ENCODE results near the gene DLK1. TPM values are rescaled to one million over a fixed set of nuclear protein-coding genes. Genes with fewer than 3 reads are reported as not detected.

Gene DLK1
- total RNA-seq, 1 experiment from 2014 or later = 0.69 TPM

GRCh38 chr14:100682749-100683148 lies 43.9 kb upstream of the DLK1 start:
- Histone ChIP-seq H3K9me3 (ENCODE audit: control insufficient read depth, insufficient read depth, low read depth, low read length) (no peaks in the 10 kb centered on the region), H3K4me3 (ENCODE audit: low read depth in 2 of 2, low read length in 2 of 2) (no peak overlapping the region), H3K27me3 (ENCODE audit: control insufficient read depth, insufficient read depth, low read length) (no peaks in the 10 kb centered on the region), H3K4me1 (ENCODE audit: control insufficient read depth, insufficient read depth, low read length) (peaks cover 33% of the 10 kb centered on the region), H3K27ac (ENCODE audit: low read length) (no peak overlapping the region), H3K36me3 (ENCODE audit: control insufficient read depth, insufficient read depth, low read length) (no peaks in the 10 kb centered on the region)
- DNase-seq (ENCODE audit: low read depth, low spot score) (no peak), ATAC-seq (no peak)
- BruUV-seq (replicated peaks) = no TSS peak
- in situ Hi-C loops (cut with HindIII; ENCODE audit: low pct_unique_long_range_greater_than_20kb, low sequenced_read_pairs) (no loop called here), intact Hi-C loops (cut with micrococcal nuclease; ENCODE audit: unreplicated experiment) (no loop called here)
- ChIA-PET CTCF (no interaction called here), POLR2A (no interaction called here)
- TF ChIP-seq REST (IDR thresholded peaks at IDR 0.05; ENCODE audit: insufficient read depth in 1 of 2, low read depth in 2 of 2, low read length in 1 of 2) = no peak
- TF ChIP-seq POLR2AphosphoS5 (IDR thresholded peaks at IDR 0.05; ENCODE audit: low read depth, low read length) = no peak
- no peak for TF ChIP-seq CTCF (IDR thresholded peaks at IDR 0.05)
- no peak for TF ChIP-seq SIN3A (IDR thresholded peaks at IDR 0.05; ENCODE audit: borderline replicate concordance, insufficient read depth, low read depth, low read length)
- no peak for TF ChIP-seq TCF7L2 (IDR thresholded peaks at IDR 0.05; ENCODE audit: low read depth, low read length)

GRCh38 chr14:100683578-100683977 lies 43.1 kb upstream of the DLK1 start:
- no peak for TF ChIP-seq CTCF (IDR thresholded peaks at IDR 0.05)
- TF ChIP-seq POLR2AphosphoS5 (IDR thresholded peaks at IDR 0.05; ENCODE audit: low read depth, low read length) = no peak
- no peak for TF ChIP-seq TCF7L2 (IDR thresholded peaks at IDR 0.05; ENCODE audit: low read depth, low read length)
- no peak for TF ChIP-seq REST (IDR thresholded peaks at IDR 0.05; ENCODE audit: insufficient read depth in 1 of 2, low read depth in 2 of 2, low read length in 1 of 2)
- no peak for TF ChIP-seq SIN3A (IDR thresholded peaks at IDR 0.05; ENCODE audit: borderline replicate concordance, insufficient read depth, low read depth, low read length)
- ATAC-seq (no peak), DNase-seq (ENCODE audit: low read depth, low spot score) (no peak)
- intact Hi-C loops (cut with micrococcal nuclease; ENCODE audit: unreplicated experiment) = no loop called here
- Histone ChIP-seq H3K9me3 (ENCODE audit: control insufficient read depth, insufficient read depth, low read depth, low read length) (no peaks in the 10 kb centered on the region), H3K4me1 (ENCODE audit: control insufficient read depth, insufficient read depth, low read length) (peaks cover 30% of the 10 kb centered on the region), H3K36me3 (ENCODE audit: control insufficient read depth, insufficient read depth, low read length) (no peaks in the 10 kb centered on the region), H3K4me3 (ENCODE audit: low read depth in 2 of 2, low read length in 2 of 2) (no peak overlapping the region), H3K27me3 (ENCODE audit: control insufficient read depth, insufficient read depth, low read length) (no peaks in the 10 kb centered on the region), H3K27ac (ENCODE audit: low read length) (no peak overlapping the region)
- CTCF ChIA-PET = no interaction called here
- in situ Hi-C loops (cut with HindIII; ENCODE audit: low pct_unique_long_range_greater_than_20kb, low sequenced_read_pairs) = no loop called here
- no TSS peak for BruUV-seq (replicated peaks)
- POLR2A ChIA-PET = no interaction called here

All from Panc1 (cell line).